ENCODE results near the gene TMC1. TPM values are rescaled to one million over a fixed set of nuclear protein-coding genes. Genes with fewer than 3 reads are reported as not detected.

Gene TMC1
- total RNA-seq, 1 donor from 2014 or later: not detected

GRCh38 chr9:72636621-72637020, 115.2 kb downstream of the TMC1 start:
- Histone ChIP-seq H4K20me1 (ENCODE audit: low read depth) (no peaks in the 10 kb centered on the region), H2AFZ (replicated peaks) (no peak overlapping the region), H3K27ac (no peak overlapping the region), H3K4me2 (no peak overlapping the region), H3K9me3 (ENCODE audit: low read depth) (no peaks in the 10 kb centered on the region), H3K4me3 (no peak overlapping the region), H3K79me2 (ENCODE audit: low read depth) (no peaks in the 10 kb centered on the region), H3F3A (ENCODE audit: low read depth) (no peaks in the 10 kb centered on the region), H3K4me1 (peaks cover 7% of the 10 kb centered on the region), H3K36me3 (no peaks in the 10 kb centered on the region), H3K9ac (no peak overlapping the region), H3K27me3 (no peaks in the 10 kb centered on the region)
- H3K9me3 Mint-ChIP-seq: peaks cover 24% of the 10 kb centered on the region
- H3K36me3 Mint-ChIP-seq: peaks cover 5% of the 10 kb centered on the region
- peaks cover 2% of the 10 kb centered on the region for H3K27me3 Mint-ChIP-seq (ENCODE audit: insufficient read depth, low read depth)
- H3K4me3 Mint-ChIP-seq: no peak overlapping the region
- no peak for DNase-seq (ENCODE audit: low spot score)
- H3K4me1 Mint-ChIP-seq: peaks cover 9% of the 10 kb centered on the region
- no peak overlapping the region for H3K27ac Mint-ChIP-seq
- TF ChIP-seq CTCF (IDR thresholded peaks at IDR 0.05): no peak
- no peak for TF ChIP-seq EZH2phosphoT487 (IDR thresholded peaks at IDR 0.05)
- no peak for TF ChIP-seq EZH2 (IDR thresholded peaks at IDR 0.05)

GRCh38 chr9:72643651-72644050, 122.2 kb downstream of the TMC1 start:
- H3K27me3 ChIP-seq: no peaks in the 10 kb centered on the region
- no peaks in the 10 kb centered on the region for H4K20me1 ChIP-seq (ENCODE audit: low read depth)
- TF ChIP-seq CTCF (IDR thresholded peaks at IDR 0.05): no peak
- no peak for TF ChIP-seq EZH2 (IDR thresholded peaks at IDR 0.05)
- TF ChIP-seq EZH2phosphoT487 (IDR thresholded peaks at IDR 0.05): no peak
- H3K79me2 ChIP-seq (ENCODE audit: low read depth): no peaks in the 10 kb centered on the region
- no peak overlapping the region for H3K4me3 ChIP-seq
- H3K36me3 Mint-ChIP-seq: no peaks in the 10 kb centered on the region
- H3K4me3 Mint-ChIP-seq: no peak overlapping the region
- H3F3A ChIP-seq (ENCODE audit: low read depth): no peaks in the 10 kb centered on the region
- no peak overlapping the region for H3K27ac Mint-ChIP-seq
- DNase-seq (ENCODE audit: low spot score): no peak
- H3K27me3 Mint-ChIP-seq (ENCODE audit: insufficient read depth, low read depth): no peaks in the 10 kb centered on the region
- H3K9ac ChIP-seq: no peak overlapping the region
- peaks cover 8% of the 10 kb centered on the region for H3K4me1 ChIP-seq
- H2AFZ ChIP-seq (replicated peaks): no peak overlapping the region
- H3K9me3 ChIP-seq (ENCODE audit: low read depth): no peaks in the 10 kb centered on the region
- H3K4me2 ChIP-seq: no peak overlapping the region
- H3K27ac ChIP-seq: no peak overlapping the region
- H3K9me3 Mint-ChIP-seq: no peaks in the 10 kb centered on the region
- peaks cover 16% of the 10 kb centered on the region for H3K4me1 Mint-ChIP-seq
- no peaks in the 10 kb centered on the region for H3K36me3 ChIP-seq

- Histone ChIP-seq H3K9me3 (ENCODE audit: low read depth) (no peaks in the 10 kb centered on the region), H3K27ac (no peak overlapping the region), H3K27me3 (no peaks in the 10 kb centered on the region), H3K9ac (no peak overlapping the region), H3K4me1 (peaks cover 9% of the 10 kb centered on the region), H3K36me3 (no peaks in the 10 kb centered on the region), H2AFZ (replicated peaks) (no peak overlapping the region), H3K79me2 (ENCODE audit: low read depth) (no peaks in the 10 kb centered on the region), H3K4me3 (no peak overlapping the region), H4K20me1 (ENCODE audit: low read depth) (no peaks in the 10 kb centered on the region), H3F3A (ENCODE audit: low read depth) (no peaks in the 10 kb centered on the region), H3K4me2 (no peak overlapping the region)
- Mint-ChIP-seq H3K4me1 (peaks cover 21% of the 10 kb centered on the region), H3K4me3 (no peak overlapping the region), H3K27me3 (ENCODE audit: insufficient read depth, low read depth) (no peaks in the 10 kb centered on the region), H3K36me3 (no peaks in the 10 kb centered on the region), H3K27ac (no peak overlapping the region), H3K9me3 (no peaks in the 10 kb centered on the region)
- no peak for TF ChIP-seq CTCF (IDR thresholded peaks at IDR 0.05)
- no peak for TF ChIP-seq EZH2 (IDR thresholded peaks at IDR 0.05)
- no peak for TF ChIP-seq EZH2phosphoT487 (IDR thresholded peaks at IDR 0.05)
- DNase-seq (ENCODE audit: low spot score): no peak
These were observed 124.7 kb downstream of the TMC1 start for GRCh38 chr9:72646061-72646460.

All from neural progenitor cell (in vitro differentiated cells).